Fibroblast of villous mesenchyme (primary cell): ENCODE data around the gene GBF1. TPM values are rescaled to one million over a fixed set of nuclear protein-coding genes. Genes with fewer than 3 reads are reported as not detected.

Experiments used
- DNase-seq: peaks from one replicate; pipeline ENCODE4 v3.0.0-alpha.2; 2010; ENCODE audit warnings: low read depth
- H3K4me3 ChIP-seq: 2 replicates; pipeline ENCODE4 v1.5.1; 2011; ENCODE audit warnings: low read depth, mild to moderate bottlenecking, low read length
- CTCF ChIP-seq: IDR thresholded peaks from 2 replicates; pipeline ENCODE4 v1.5.1; 2012; ENCODE audit warnings: low read depth, mild to moderate bottlenecking, low read length; ENCODE audit not compliant: insufficient read depth
- total RNA-seq: library from RNA; depleted of rRNA; stranded (reverse); fragments of >200 nt; gene quantifications from 2 replicates; pipeline ENCODE4 v1.2.3, GENCODE V29; 2012

The GBF1 gene
- total RNA-seq, 1 donor = 58.3 TPM

DNA sequence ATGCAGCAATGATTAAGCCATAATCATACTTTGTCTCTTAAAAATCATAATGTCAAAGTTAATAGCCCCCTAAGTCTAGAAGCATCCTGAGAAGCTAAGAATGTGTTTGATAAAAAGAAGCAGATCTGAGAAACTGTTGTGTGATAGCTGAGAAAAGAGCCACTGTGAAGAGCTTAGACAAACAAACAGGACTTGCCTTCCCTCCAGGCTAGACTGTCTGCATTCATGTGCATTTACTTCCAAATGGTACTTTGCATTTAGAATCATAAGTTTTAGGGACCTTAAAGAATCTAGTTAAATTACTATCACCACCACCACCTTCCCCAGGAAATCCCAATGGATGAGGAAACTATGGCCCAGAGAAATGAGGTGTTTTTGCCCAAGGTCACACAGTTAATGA lies 87.4 kb downstream of the GBF1 start:
- no peak for DNase-seq
- TF ChIP-seq CTCF = no peak
- H3K4me3 ChIP-seq = no peak overlapping the region

DNA sequence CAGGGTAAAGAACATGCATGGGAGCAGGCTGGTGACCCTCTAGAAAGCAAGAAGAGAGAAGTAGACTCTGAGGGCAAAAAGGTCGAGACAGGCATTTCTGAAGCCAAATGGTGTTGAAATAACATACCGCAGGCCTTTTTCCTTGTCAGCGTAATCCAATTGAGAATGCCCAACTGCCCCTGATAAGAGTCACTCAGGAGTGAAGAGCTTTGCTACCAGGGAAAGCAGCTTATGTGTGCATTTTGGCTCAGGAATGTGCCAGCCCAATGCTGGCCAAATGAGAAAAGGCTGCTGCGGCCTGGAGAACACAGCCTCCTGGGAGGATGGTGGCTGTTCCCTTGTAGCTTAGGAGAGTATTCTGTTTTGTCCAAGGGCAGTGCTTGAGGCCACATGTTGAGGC lies 88.8 kb downstream of the GBF1 start:
- peak; percentile 93 for DNase-seq
- TF ChIP-seq CTCF = no peak

DNA sequence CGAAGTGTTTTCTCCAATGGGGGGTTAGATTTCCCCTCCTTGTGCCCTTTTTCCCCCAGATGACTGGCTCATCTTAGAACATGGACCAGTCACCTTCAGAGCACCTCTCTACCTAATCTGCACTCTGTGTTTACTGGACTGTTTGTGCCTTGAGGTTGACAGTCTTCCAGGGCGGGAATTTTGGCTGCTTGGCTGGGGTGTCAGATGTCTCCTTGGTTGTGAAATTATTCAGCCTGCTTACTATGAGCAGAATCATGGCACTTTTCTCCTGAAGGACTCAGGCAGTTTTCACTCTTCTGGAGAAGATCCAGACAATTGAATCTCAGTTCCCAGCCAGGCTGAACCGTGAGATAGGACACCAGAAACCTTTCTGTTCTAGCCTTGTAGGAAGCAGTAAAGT lies 89.9 kb downstream of the GBF1 start:
- H3K4me3 ChIP-seq = no peak overlapping the region
- no peak for TF ChIP-seq CTCF
- peak; percentile 36 for DNase-seq

More for the DNA sequence above, 88.8 kb downstream of the GBF1 start:
- H3K4me3 ChIP-seq = no peak overlapping the region

DNA sequence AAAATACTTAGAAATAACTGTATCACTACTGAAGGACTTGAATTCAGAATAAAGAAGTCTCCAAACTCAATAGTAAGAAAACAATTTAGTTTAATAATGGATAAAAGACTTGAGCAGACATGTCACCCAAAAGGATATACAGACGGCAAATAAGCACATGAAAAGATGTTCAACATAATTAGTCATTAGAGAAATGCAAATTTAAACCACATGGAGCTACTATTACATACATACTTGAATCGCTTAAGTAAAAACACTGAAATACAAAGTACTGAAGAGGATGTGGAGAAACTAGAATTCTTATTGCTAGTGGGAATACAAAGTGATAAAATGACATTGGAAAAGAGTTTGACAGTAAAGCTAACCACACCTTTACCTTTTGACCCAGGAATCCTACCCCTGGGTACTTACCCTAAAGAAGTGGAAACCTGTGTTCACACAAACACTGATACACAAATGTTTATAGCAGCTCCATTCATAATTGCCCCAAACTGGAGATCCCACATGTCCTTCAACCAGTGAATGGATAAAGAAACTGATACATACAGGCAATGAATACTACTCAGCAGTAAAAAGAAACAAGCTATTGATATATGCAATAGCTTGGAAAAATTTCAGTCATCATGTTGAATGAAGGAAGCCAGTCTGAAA lies 95.8 kb downstream of the GBF1 start:
- DNase-seq = no peak
- H3K4me3 ChIP-seq = no peak overlapping the region
- TF ChIP-seq CTCF = no peak

DNA sequence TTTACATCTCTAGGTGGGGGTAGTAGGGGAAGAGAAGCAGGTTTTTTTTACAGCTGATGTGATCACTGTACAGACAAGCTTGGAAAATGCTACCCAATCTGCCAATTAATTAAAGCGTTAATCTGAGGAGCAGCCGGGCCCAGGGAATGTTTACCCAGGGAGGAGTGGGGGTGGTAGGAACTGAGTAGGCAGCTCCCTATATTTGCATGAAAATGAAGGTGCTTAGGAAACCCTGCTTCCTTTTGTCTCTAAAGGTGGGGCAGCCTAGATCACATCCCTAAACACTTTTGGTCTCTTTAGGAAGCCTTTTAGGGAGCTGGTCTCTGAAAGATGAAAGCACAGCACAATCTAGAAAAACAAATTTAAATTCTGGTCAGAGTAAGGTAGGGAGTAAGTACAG lies 97.1 kb downstream of the GBF1 start:
- H3K4me3 ChIP-seq = no peak overlapping the region
- no peak for TF ChIP-seq CTCF
- DNase-seq = no peak

DNA sequence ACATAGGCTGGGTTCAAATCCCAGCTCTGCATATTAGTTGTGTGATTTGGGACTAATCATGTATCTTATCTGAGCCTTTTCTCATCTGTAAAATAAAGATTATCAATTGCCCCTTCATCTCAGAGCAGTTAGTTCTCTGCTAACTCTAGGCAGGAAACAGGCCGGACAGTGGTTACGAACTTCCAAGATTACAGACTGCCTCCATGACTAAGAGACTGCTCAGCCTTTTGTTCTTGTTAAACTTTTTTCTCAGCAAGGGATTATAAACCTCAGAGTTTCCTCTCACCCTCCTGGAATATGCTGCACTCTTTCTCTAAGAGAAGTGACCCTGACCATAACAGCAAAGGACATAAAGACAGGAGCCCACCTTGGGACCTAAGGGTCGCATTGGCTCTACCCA lies 97.6 kb downstream of the GBF1 start:
- TF ChIP-seq CTCF = no peak
- H3K4me3 ChIP-seq = no peak overlapping the region
- DNase-seq = peak; percentile 73

- no peak for TF ChIP-seq CTCF
- H3K4me3 ChIP-seq = no peak overlapping the region
- no peak for DNase-seq
Observed at GRCh38 chr10:102344067-102344466, 98.7 kb downstream of the GBF1 start.
